Retina (tissue), 1 donor: Measurements from ENCODE around the gene PTPRE.

ENCODE experiments used
- DNase-seq: peaks from one replicate; pipeline ENCODE4 v3.0.0-alpha.2; 2016

Gene PTPRE

DNA sequence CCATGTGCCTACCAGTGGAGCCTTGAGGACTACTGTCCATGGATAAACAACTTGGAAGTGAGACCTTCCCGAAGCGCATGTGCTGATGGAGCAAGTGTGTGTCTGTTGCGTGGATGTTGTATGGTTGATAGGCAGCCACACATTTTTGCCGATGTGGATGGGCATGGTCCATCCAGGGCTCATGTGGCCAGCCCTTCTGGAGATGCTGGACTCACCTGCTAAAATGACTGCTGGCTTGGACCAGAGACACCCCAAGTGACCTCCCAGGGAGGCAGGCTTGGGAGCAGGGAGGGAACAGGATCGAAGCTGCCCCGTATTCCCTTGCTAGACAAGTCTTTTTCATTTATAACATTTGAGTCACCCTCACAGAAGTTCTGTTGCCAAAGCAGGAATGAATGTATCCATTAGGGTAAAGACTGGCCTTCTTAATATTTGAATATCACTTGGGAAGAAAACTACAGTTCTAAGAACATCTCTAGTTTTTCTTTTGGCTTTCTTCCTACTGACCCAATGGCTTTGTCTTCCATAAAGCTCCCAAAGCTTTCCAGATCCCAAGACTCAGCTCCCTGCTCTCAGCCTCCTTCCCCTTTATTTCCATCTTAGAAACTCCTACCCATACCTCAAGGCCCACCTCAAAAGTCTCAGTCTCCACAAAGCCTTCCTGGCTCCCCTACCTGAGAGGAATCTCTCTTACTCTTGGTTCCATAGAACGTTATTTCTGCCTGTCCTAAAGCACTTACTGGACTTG, 3.0 kb downstream of the PTPRE start:
- no peak for DNase-seq

DNA sequence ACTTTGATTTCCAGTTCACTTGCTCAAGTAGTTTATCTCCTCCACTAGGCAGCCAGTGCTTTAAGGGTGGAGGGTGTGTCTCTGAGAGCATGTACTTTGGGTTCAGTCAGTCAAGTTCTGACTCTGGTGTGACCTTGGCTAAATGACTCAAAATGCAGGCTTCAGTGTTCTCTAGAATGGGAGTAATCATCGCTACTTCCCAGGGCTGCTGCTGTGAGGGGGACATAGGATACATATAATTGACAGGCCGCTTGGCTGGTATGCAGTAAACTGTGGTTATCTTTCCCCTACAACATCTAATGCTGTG, 3.5 kb downstream of the PTPRE start:
- DNase-seq = no peak

DNA sequence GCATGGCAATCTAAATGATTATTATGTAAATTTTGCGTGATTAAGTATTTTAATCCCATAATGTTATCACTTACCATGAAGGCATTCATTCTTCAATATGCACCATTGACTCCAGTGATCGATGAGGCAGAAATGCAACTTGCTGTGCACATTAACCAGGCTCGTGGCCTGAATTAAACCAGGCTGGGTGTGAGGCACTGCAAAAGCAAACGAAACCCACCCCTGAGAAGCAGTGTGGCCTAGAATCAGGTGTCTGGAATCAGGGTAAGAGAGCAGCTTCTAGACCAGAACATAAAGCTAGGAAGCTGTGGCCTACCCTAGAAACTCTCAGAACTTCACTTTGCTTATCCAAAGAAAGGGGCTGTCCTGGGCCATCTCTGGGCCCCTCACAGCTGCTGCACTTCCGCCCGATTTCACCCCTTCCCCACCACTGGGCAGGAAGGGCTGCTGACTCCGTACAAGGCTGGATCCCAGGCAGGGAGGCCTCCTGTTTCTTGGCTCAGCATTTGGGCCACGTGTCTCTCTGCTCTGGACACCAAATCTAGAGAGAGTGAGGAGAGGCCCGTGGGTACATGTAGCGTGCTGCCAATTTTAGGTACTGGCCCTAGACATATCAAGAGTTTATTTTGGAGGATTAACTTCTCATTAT, 4.4 kb downstream of the PTPRE start:
- peak; percentile 39 for DNase-seq

DNA sequence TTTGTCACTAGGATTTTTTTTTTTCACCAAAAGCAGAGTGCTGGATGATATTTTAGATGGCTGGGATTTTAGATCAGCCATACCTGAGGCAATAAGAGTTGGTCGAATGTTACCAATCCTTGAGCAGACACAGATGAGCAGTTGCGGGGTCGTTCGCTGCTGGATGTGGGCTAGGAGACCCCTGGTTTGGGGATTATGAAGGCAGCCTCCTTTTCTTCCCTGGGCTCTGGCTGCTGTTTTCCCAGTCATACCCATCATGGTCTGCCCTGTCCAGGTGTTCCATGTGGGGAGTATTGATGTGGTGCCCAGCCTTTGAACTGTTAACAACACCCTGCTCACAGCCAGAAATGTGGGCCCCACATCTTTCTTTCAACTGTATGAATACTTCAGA, 5.0 kb downstream of the PTPRE start:
- no peak for DNase-seq

DNA sequence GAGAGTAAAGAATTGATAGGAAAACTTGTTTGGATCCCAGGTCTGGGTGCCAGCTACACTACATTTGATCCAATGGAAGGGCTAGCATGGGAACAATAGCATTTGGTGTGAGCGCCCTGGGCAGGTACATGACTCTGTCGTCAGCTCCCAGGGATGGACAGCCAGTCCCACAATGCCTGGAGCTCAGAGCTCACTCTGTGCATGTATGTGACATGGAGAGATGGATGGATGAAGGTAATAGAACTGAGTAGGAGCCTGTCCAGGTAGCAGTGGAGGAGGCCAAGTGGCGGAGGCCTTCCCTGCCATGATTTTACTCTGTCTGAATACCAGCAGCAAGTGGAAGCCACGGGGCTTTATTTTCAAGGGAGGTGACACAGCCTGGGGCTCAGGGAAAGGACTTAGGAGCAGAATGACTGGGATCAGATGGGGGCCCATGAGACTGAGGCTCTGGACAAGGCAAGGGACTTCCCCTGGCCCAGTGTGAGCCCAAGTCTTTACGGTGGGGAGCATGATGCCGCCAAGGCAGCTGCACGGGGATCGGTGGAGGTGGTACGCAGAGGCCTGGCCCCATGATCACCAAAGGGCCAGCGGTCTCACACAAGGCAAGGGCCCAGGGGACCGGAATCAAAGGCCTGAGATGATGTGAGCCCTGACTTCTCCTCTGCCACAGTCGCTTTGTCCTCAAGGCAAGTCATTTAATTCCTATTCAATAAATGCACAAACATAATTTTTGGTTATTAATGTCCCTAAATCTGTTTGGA, 5.9 kb downstream of the PTPRE start:
- DNase-seq = no peak

DNA sequence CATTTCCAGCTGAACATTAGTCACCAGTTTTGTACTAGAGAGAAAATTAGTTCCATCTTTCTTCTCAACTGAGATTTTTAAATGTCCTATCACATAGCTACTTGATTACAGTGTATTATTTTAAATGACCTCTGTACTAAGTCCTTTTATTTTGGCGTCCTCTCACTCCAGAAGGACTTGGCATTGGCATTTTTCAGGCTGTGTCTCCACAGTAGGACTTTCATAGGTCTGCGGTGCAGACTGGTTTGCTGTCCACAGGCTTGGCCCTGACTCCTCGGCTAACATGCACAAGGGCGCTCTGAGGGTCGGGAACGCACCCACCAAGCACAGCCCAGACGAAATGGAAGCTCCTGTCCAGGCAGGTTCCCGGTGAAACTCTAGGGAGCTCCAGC, 6.5 kb downstream of the PTPRE start:
- DNase-seq = no peak

DNA sequence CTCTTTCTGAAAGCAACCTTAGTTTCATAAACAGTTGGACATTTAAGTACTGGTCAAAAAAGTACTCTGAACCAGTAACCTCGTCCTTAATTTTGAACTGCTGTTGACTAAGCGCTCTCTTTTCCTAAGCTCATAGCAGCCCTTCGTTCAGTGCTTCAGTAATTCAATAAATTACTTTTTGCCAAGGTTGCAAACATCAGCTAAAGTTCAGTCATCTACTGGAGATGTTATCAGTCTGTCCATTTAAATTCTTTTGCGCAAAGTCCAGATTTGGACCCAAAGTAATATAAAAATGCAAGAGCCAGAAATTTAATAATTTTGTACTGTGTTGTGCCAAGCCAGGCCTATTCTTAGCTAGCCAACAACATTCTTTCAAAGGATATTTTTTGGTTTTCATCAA, 8.4 kb downstream of the PTPRE start:
- DNase-seq = no peak

DNA sequence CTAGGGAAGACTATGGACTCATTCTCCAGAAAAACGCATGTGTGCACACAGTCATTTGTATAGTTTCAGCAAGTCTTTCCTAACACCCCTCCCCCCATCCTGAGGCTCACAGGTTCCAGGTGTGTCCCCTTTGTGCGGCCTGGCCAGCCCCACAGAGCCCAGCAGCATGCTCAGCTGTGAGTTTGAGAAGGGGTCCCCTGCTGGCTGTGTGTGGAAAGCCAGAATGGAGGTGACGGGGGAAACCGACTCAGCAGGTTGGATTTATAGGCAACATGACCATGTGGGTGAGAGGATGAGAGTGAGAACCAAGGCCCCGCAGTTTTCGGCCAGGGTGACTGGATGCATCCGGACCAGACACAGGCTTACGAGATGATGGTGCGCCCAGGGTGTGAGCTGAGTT, 9.9 kb downstream of the PTPRE start:
- no peak for DNase-seq

DNA sequence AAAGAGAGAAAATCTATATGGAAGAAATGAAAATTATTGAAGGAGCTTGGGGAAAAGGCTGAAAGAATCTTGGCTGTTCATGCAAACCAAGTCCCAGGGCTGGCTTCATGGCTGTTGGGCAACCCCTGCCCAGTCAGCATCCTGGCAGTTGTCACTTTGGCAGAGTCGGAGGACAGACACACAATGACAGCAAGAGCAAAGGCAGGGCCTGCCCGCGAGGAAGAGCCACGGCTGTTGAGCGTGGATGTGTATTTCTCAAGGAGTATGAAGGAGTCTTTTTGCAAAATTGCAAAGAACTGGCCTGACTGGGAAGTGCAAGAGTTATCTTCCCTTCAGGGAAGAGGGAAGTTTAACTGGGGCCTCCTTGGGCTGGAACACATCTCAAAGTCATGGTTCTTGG, 11.7 kb downstream of the PTPRE start:
- DNase-seq = no peak

DNA sequence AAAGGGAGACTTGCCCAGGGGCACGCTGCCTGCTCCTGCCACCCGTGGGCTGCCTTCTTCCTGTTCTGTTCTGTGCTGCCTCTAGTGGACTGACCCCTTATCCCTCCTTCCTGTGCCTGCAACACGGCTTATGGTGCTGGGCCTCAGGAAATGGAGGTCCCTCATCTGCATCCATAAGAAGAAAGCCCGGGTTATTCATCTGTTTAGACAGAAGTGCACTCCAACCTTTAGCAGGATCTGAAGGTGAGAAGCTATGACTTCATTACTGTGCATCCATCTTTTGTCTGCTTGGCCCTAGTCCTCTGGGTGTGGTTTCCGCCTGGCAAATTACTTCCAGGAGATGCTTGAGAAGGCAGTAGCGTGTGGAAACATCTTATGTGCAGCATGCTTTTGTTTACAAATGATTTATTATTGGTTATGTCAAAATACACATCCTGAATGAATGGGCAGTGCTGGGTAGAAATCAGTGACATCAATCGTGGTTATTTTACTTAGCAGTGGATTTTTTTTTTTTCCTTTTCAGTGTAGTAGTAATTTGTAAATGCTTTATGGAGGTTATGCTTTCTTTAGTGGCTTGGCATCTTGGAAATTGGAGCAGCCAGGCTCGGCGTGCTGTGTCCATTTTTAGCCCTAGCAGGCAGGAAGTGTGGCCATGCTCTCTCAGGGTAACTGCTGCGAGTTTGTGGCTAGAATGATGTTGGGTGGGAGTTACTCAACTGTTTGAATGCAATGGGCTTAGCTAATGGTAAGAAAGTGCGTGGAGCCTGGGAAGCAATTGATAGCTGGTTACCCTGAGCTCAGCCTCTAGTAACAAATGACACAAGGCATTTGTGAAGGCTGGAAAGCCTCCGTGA, 12.7 kb downstream of the PTPRE start:
- no peak for DNase-seq

DNA sequence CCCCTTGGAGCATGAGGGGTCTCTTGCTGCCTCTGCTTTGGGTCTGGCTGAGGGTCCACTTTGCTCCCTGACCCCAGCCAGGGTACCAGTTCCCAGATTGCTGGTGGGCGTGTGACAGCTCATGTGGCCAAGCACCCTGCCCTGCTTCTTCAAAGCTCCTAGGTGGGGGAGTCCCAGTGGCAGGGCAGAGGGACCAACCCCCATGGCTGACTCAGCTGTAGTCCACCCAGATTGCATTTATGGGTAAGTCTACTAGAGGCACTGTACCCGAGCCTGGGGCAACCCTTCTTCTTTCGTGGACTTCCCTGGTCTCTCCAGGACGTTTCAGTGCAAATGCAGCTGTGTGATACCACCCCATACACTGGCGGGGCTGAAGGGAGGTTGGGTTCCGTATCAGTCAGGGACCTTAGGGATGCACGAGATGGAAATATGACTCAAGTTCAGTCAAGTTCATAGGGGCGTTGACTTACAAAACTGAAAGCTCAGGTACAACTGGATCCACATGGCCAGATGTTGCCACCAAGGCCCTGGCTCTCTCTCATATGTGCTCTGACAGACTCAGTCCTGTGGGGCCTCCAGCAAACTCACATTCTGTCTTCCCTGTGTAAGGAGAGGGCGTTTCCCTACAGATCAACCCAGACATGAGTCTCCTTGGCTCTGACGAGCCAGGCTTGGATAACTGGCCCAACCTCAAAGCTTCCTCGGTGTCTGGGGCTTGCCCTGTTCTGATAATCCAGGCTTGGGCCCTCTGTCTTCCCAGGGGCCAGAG, 13.6 kb downstream of the PTPRE start:
- no peak for DNase-seq

DNA sequence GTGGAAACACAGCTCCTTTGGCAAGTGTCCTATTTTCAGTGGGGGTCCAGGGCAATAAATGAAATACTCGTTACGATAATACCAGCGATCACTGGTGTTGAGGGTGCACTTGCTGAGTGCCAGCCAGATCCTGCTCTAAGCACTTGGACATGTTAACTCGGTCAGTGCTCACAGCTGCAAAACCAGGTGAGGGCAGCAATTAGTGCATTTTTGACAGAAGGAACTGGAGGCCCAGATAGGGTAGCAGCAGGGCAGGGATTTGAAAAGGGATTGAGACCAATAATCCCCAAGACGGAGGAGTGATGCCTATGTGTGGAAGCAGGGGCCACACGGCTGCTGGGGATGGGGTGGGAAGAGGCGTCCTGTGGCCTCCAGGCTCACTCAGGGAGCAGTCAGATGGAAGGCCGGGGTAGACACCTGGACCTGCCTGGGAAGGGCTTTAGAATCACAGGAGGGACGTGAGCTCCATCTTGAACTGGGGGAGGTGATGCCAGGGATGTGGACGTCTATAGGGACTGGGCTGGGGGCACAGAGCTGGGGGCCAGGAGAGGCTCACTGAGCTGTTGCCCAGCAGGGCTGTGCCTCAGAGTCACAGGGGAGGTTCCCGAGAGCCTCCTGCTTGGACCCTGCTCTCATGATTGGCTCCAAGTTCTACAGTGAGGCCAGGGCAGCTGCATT, 14.3 kb downstream of the PTPRE start:
- no peak for DNase-seq

DNA sequence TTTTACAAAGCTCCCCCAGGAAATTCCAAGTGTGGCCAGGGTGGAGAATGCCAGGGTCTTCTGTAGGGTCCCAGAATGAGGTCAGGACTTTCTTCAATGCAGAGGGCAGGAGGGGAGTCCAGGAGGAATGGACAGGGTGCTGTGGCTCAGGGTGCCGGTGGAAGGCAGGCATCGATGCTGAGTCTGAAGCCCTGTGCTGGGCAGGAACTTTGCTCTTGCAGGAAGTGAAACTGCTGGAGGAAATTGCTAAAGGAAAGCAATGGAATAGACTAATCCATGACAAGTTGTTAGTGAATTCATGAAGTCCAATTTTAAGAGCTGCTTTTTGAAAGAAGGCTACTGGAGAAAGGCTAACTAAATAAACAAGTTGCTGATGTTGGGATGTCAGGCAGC, 14.8 kb downstream of the PTPRE start:
- no peak for DNase-seq

DNA sequence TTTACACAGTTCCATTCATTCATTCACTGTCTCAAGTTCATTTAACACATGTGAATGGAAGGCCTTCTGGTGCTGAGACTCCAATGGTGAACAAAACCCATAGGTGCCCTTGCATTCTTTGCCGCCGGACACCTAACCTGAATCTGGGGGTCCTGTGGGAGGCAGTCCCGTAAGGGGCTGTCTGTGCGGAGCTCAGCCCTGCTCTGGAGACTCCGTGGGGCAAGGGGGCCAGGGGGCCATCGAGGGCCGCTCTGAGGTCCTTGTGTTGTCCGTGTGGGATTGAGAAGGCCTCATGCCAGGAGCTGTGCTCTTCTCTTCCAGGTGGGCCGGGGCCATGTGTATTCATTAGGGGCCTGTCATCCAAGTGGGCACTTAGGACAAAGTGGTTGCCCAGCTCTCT, 15.3 kb downstream of the PTPRE start:
- DNase-seq = no peak

DNA sequence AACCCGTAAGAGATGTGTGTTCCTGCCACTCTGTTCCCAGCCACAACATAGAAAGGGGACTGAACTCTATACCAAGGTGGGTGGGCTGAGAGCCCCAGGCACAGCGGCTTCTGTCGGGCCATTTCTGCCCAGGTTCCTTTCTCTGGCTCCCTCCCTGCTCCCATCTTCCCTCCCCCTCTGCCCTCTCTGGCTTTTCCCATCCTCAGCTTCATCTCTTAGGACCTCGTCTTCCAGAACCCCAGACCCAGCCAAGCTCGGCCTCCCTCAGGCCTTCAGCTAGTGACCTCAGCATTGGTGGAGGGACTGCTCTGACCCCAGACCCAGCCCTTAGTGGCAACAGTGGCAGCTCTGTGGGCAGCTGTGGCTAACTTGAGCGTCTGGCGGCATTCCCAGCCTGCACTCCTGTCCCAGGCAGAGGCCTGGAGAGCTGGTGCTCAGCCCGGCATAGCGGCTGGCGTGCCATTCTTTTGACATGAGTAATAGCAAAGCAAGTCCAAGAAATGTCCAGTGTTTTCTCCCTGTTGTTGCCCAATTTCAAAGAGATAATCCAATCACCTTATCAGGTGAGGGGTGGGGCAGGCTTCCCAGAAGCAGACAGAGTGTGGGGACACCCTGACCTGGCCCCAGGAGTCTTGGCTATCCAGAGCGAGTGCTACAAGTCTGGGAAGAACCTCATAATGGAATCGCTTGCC, 15.9 kb downstream of the PTPRE start:
- no peak for DNase-seq

DNA sequence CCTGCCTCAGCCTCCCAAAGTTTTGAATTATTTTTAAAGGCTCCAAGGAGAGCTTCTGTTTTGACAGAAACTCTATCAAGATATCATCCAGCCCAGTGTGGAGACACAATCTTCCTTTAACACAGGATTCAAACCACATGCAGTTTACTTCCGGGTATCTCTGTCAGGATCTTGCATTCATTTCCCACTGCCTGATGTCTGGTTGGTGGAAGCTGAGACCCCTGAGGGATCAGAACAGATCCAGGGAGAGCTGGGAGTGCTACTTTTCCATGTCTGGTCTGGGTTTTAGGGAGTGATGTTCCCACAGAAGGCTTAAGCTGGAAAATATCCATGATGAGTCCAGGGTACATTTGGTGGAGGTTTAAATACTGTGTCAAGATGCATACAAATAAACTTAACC, 16.7 kb downstream of the PTPRE start:
- DNase-seq = no peak

DNA sequence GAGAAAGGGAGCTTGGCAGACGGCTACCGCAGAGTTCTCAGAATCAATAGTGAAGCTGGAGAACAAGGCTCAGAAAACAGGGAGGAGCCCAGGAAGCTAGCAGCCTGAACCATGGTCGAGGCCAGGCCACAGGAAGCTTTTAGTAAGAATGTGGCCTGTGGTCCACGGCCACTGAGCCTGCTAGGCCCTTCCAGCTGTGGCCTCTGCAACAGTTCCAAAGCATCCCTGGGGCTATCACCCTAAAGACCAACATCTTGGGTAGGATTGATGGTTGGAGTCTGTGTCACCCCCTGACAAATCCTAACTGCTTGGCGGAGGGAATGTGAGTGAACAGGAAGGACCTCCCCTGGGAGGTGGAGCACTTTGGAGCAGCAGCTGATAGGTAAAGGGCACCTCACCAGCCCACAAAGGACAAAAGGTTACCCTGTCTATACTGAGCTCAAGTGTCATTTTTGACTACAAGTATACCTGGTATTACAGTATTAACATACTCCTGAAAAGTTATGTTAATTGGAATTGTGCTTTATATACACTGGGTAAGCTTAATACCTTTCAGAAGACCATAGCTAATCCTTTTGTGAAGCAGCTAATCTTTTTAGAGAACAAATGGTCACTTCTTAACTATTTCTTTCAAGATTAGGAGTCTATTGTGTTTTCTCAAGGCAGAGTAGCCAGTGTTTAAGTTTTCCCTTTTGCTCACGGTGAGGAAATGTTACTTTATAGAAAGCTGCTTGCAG, 18.7 kb downstream of the PTPRE start:
- DNase-seq = no peak

DNA sequence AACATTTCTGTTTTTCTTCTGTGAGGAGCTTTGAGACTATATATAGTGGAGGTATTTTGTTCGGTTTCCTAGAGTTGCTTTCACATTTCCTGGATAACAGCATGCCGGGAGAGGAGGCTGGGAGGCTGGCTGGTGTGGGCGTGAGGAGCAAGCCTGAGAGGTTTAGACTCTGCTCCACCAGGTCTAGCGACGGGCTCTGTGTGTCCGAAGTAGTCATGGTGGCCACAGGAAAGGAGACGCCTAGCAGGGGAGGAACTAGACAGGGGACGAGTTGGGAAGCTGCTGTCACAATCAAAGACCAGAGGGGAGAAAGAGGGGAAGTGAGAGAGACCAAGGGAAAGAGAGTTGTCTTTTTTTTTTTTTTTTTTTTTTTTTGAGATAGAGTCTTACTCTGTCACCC, 19.6 kb downstream of the PTPRE start:
- DNase-seq = no peak

DNA sequence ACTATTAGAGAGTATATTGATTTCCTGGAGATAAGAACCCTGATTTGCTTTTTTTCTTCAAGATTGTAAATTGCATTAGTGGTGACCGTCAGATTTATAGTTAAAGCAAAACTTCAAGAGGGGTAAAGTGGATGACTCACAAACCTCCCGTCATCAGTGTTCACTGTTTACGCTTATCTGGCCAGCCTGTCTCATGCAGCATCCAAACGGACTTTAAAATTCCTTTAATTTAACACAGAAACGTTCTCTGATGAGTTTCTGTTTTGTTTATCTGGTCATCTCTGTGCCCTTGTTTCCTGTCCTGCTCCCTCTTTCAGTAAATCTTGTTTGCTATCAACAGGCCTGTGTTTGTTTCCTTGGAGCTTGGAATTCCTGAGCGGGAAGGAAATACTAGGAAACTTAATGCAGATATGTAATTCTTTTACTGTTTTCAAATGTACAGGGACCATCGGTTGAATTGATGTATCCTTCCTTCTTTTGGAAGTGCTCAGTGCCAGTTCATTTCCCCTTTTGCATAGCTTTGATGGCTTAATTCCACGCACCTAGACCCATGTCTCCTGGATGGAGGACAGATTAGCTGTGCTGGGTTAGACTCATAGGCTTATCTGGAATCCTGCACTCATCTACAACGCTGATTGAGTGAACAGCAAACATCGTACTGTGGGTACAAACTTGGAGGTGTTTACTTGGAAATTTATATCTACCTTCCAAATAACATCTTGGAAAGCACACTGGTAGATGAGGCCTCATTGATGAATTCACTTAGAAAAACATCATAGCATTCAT, 21.3 kb downstream of the PTPRE start:
- DNase-seq = no peak
